IMR-90 (cell line): ENCODE measurements around the gene TMX2. TPM values are rescaled to one million over a fixed set of nuclear protein-coding genes. Genes with fewer than 3 reads are reported as not detected.

Experiments used
- ATAC-seq: fragments of 200-7000 bp; cut with Tn5 transposase; 2 replicates; pipeline ENCODE4 v1.9.1; 2020; ENCODE audit warnings: low read depth, mild to moderate bottlenecking, moderate library complexity
- BruUV-seq: library from RNA; stranded (reverse); fragments of 400-500 nt; replicated peaks from 2 replicates; lab custom pipeline; 2021; lab: Mats Ljungman, UMichigan
- CTCF ChIA-PET: fragments of 300-600 bp; formaldehyde crosslinking; extraction: SDS; loops from one replicate; lab custom pipeline; 2021; ENCODE audit warnings: antibody characterized with exemption; lab: Yijun Ruan, JAX
- POLR2A ChIA-PET: fragments of 300-600 bp; sonication (Branson Sonifier 250); formaldehyde crosslinking; loops from one replicate; lab custom pipeline; 2022; ENCODE audit warnings: antibody characterized with exemption; ENCODE audit not compliant: unreplicated experiment; lab: Charles Lee
- DNase-seq: peaks from one replicate; pipeline ENCODE4 v3.0.0; 2013
- H2AFZ ChIP-seq: replicated peaks from 2 replicates; pipeline ENCODE3; 2013; ENCODE audit warnings: low read length, mild to moderate bottlenecking; ENCODE audit not compliant: poor library complexity
- H2AK5ac ChIP-seq: 2 replicates; pipeline ENCODE4 v1.6.1; 2013; ENCODE audit warnings: low read depth, low read length, inconsistent platforms
- H2AK9ac ChIP-seq: replicated peaks from 2 replicates; pipeline ENCODE3; 2013; ENCODE audit warnings: mild to moderate bottlenecking, low read depth, low read length, moderate library complexity; ENCODE audit not compliant: poor library complexity
- H2BK120ac ChIP-seq: 2 replicates; pipeline ENCODE4 v1.6.1; 2013; ENCODE audit warnings: low read depth, low read length, inconsistent platforms
- H2BK15ac ChIP-seq: 3 replicates; pipeline ENCODE4 v1.6.1; 2013; ENCODE audit warnings: low read depth, low read length, inconsistent platforms
- H2BK20ac ChIP-seq: 2 replicates; pipeline ENCODE4 v1.6.1; 2013; ENCODE audit warnings: low read depth, mild to moderate bottlenecking, inconsistent platforms, low read length, moderate library complexity
- H2BK5ac ChIP-seq: 2 replicates; pipeline ENCODE4 v1.6.1; 2013; ENCODE audit warnings: mild to moderate bottlenecking, low read depth, low read length, inconsistent platforms; ENCODE audit not compliant: poor library complexity, severe bottlenecking
- H3K14ac ChIP-seq: replicated peaks from 2 replicates; pipeline ENCODE4 v1.6.1; 2013; ENCODE audit warnings: low read depth, low read length, inconsistent platforms
- H3K18ac ChIP-seq: 2 replicates; pipeline ENCODE4 v1.6.1; 2013; ENCODE audit warnings: low read depth, low read length, control low read depth
- H3K23ac ChIP-seq: 2 replicates; pipeline ENCODE4 v1.6.1; 2013; ENCODE audit warnings: low read depth, low read length, inconsistent platforms
- H3K27ac ChIP-seq: 2 replicates; pipeline ENCODE4 v1.5.1; 2013; ENCODE audit warnings: mild to moderate bottlenecking, control low read depth, low read length; ENCODE audit not compliant: insufficient read depth
- H3K27me3 ChIP-seq: 2 replicates; pipeline ENCODE4 v1.6.1; 2013; ENCODE audit warnings: low read length; ENCODE audit not compliant: control insufficient read depth, insufficient read depth
- H3K36me3 ChIP-seq: 2 replicates; pipeline ENCODE4 v1.6.1; 2013; ENCODE audit warnings: low read length, mixed read lengths; ENCODE audit not compliant: control insufficient read depth, insufficient read depth
- H3K4ac ChIP-seq: 2 replicates; pipeline ENCODE4 v1.6.1; 2013; ENCODE audit warnings: low read depth, low read length, inconsistent platforms
- H3K4me1 ChIP-seq: 2 replicates; pipeline ENCODE4 v1.6.1; 2013; ENCODE audit warnings: low read length, mixed read lengths; ENCODE audit not compliant: control insufficient read depth, insufficient read depth
- H3K4me2 ChIP-seq: 2 replicates; pipeline ENCODE4 v1.6.1; 2013; ENCODE audit warnings: low read depth, mild to moderate bottlenecking, control low read depth, low read length, moderate library complexity
- H3K4me3 ChIP-seq: 2 replicates; pipeline ENCODE4 v1.5.1; 2013; ENCODE audit warnings: low read depth, mild to moderate bottlenecking, control low read depth, low read length, moderate library complexity; ENCODE audit not compliant: insufficient read depth
- H3K56ac ChIP-seq: 2 replicates; pipeline ENCODE4 v1.6.1; 2013; ENCODE audit warnings: low read length, inconsistent platforms; ENCODE audit not compliant: insufficient read depth; ENCODE audit errors: extremely low read depth
- H3K79me1 ChIP-seq, 2 experiments: 2 replicates each; pipeline ENCODE4 v1.6.1; 2013; ENCODE audit warnings: low read length in 2 of 2, inconsistent platforms in 1 of 2, low read depth in 1 of 2
- H3K9ac ChIP-seq: 2 replicates; pipeline ENCODE4 v1.6.1; 2013; ENCODE audit warnings: low read depth, low read length, control low read depth
- H3K9me1 ChIP-seq: 2 replicates; pipeline ENCODE4 v1.6.1; 2013; ENCODE audit warnings: low read length, inconsistent platforms; ENCODE audit not compliant: insufficient read depth
- H3K9me3 ChIP-seq: 2 replicates; pipeline ENCODE4 v1.6.1; 2013; ENCODE audit warnings: low read length; ENCODE audit not compliant: control insufficient read depth, insufficient read depth
- H4K20me1 ChIP-seq: 2 replicates; pipeline ENCODE4 v1.6.1; 2013; ENCODE audit warnings: low read length, inconsistent platforms; ENCODE audit not compliant: insufficient read depth
- H4K5ac ChIP-seq: 2 replicates; pipeline ENCODE4 v1.6.1; 2013; ENCODE audit warnings: mild to moderate bottlenecking, low read depth, low read length, control low read depth
- H4K8ac ChIP-seq, 2 experiments: 2 replicates each; pipeline ENCODE4 v1.6.1; 2013; ENCODE audit warnings: low read depth in 2 of 2, low read length in 2 of 2, control low read depth in 1 of 2, inconsistent platforms in 1 of 2
- H4K91ac ChIP-seq: 2 replicates; pipeline ENCODE4 v1.6.1; 2013; ENCODE audit warnings: low read depth, low read length, inconsistent platforms; ENCODE audit not compliant: insufficient read depth
- BHLHE40 ChIP-seq: fragments of 150-350 bp; IDR thresholded peaks from 2 replicates; pipeline ENCODE4 v1.6.1; 2016; ENCODE audit warnings: mild to moderate bottlenecking, low read depth, low read length
- SMC3 ChIP-seq: fragments of 150-350 bp; IDR thresholded peaks from 2 replicates; pipeline ENCODE4 v1.6.1; 2016; ENCODE audit warnings: low read depth, mild to moderate bottlenecking, antibody characterized with exemption, low read length, moderate library complexity
- USF2 ChIP-seq: fragments of 150-350 bp; IDR thresholded peaks from 2 replicates; pipeline ENCODE4 v1.6.1; 2017; ENCODE audit warnings: mild to moderate bottlenecking, antibody characterized with exemption, low read length, low read depth
- WGBS, 2 experiments: methylation state at CpG; one replicate each; pipeline versions ENCODE4 v1.1.5 to v1.1.7; 2013; ENCODE audit warnings: missing lambda C conversion rate in 2 of 2; ENCODE audit not compliant: insufficient read length in 1 of 2; ENCODE audit errors: extremely low coverage in 2 of 2; 5-methylcytosine and 5-hydroxymethylcytosine counted together
- dilution Hi-C: fragments of 300-500 bp; cut with HindIII; formaldehyde crosslinking; loops from one replicate; pipeline ENCODE4 v1.14.3; 2018; ENCODE audit warnings: low sequenced_read_pairs; ENCODE audit not compliant: unreplicated experiment
- in situ Hi-C: fragments of 300-500 bp; cut with MboI; formaldehyde crosslinking; loops from 3 replicates; pipeline ENCODE4 v1.14.3; 2019; ENCODE audit warnings: low sequenced_read_pairs, inconsistent platforms, mixed read lengths
- intact Hi-C: fragments of 100-400 bp; cut with micrococcal nuclease; formaldehyde crosslinking; loops from 2 replicates; pipeline ENCODE4 v1.10.0; 2022
- polyA plus RNA-seq, 3 experiments: library from polyadenylated mRNA; depleted of rRNA; stranded (reverse); fragments of >200 nt; gene quantifications; 2 replicates each; pipeline ENCODE4 v1.2.3, GENCODE V29; 2012; ENCODE audit warnings: low replicate concordance in 1 of 3
- total RNA-seq: library from RNA; depleted of rRNA; stranded (reverse); fragments of >200 nt; gene quantifications from 2 replicates; pipeline ENCODE4 v1.2.3, GENCODE V29; 2012

TMX2 gene
- total and polyA plus RNA-seq, 2 of the 4 experiments (the other 2 are of a cell fraction), result 60.3 to 103 TPM

DNA sequence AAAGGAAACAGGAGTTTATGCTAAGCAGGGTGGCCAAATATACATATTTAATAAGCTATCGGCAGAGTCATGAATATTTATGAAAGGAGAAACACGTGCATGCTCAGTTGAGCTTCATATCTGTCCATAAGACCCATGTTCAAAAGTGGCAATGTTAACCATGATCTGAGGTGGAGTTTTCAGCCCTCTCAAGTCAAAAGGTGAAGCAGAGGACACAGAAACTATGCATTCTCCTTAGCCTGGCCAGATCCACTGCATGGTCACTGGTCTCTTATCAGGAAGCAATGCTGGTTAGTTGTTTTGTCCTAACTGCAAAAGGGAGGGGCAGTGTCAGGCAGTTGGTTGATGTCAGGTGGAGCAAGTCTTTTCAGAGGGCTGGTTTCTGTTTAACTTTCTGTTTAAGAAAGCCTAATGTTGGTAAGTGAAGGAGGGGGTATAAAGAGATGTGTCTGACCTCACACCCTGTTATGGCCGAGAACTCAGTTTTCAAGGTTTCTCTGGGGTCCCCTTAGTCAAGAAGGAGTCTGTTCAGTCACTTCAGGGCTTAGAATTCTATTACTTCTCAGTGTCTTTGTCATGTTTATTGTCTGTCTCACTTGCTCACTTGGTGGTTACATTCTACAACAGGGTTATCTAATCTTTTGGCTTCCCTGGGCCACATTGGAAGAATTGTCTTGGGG lies 23.4 kb downstream of the TMX2 start:
- no peak overlapping the region for H4K5ac ChIP-seq
- no peaks in the 10 kb centered on the region for H3K9me3 ChIP-seq
- BruUV-seq, result no TSS peak
- no peak for DNase-seq
- H3K14ac ChIP-seq, result no peak overlapping the region
- H3K4me2 ChIP-seq, result no peak overlapping the region
- no peak overlapping the region for H4K8ac ChIP-seq
- H3K27ac ChIP-seq, result no peak overlapping the region
- H4K20me1 ChIP-seq, result 0 out of 2 replicates have a peak, but pooled peaks cover 4% of the 10 kb centered on the region
- no peak for ATAC-seq
- H2BK120ac ChIP-seq, result no peak overlapping the region
- H3K4me1 ChIP-seq, result no peaks in the 10 kb centered on the region
- no peaks in the 10 kb centered on the region for H3K27me3 ChIP-seq
- no peak overlapping the region for H3K56ac ChIP-seq
- no peaks in the 10 kb centered on the region for H3K9me1 ChIP-seq
- no peak overlapping the region for H3K18ac ChIP-seq
- no peak overlapping the region for H2BK15ac ChIP-seq
- no peak overlapping the region for H2BK20ac ChIP-seq
- TF ChIP-seq BHLHE40 (no peak), SMC3 (no peak), USF2 (no peak)
- no peak overlapping the region for H2BK5ac ChIP-seq
- no CpG with 5 or more reads among the region's 3 CpGs for WGBS, 2 experiments
- ChIA-PET CTCF (interaction anchor here (1.2 kb wide), 1 partner anchor 21 kb away, joined by 3 read pairs; no protein-coding TSS in a partner anchor), POLR2A (interaction anchor here (0.6 kb wide), 1 partner anchor 26 kb away, joined by 3 read pairs; no protein-coding TSS in a partner anchor)
- H3K4ac ChIP-seq, result no peak overlapping the region
- H3K9ac ChIP-seq, result no peak overlapping the region
- dilution Hi-C loops, result no loop called here
- peaks cover 27 to 37% of the 10 kb centered on the region in 2 experiments for H3K79me1 ChIP-seq
- no peak overlapping the region for H2AK9ac ChIP-seq
- H3K4me3 ChIP-seq, result no peak overlapping the region
- H4K91ac ChIP-seq, result no peak overlapping the region
- H2AK5ac ChIP-seq, result no peak overlapping the region
- H3K36me3 ChIP-seq, result peaks cover 8% of the 10 kb centered on the region
- H2AFZ ChIP-seq, result no peak overlapping the region
- H3K23ac ChIP-seq, result no peak overlapping the region
- in situ Hi-C loops, result no loop called here
- intact Hi-C loops, result no loop called here
